LNCAP (cell line): Measurements from ENCODE around the gene DNAAF3.

Experiments
- TF ChIP-seq, protein P1 (sequence below): fragments of 450-650 bp; IDR thresholded peaks from 2 replicates; pipeline ENCODE4 v1.5.1; 2017; ENCODE audit warnings: mild to moderate bottlenecking

Gene DNAAF3

DNA sequence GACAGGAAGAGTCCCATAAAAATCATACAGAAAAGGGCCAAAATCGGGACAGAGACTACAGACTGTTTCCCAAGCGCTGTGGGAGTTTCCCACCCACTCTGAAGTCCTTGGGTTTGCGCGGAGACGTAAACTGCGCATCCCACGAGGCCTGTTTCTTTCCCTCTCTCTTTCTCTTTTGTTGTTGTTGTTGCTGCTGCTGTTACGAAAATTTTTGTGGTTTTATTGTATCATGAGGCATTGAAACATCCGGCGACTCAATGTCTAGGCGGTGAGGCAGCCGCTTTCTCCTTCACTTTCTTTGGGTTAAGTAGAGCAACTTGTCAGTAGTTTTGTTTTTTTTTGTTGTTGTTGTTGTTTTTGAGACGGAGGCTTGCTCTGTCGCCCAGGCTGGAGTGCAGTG lies 47.4 kb downstream of the DNAAF3 start:
- TF ChIP-seq, protein P1, sequence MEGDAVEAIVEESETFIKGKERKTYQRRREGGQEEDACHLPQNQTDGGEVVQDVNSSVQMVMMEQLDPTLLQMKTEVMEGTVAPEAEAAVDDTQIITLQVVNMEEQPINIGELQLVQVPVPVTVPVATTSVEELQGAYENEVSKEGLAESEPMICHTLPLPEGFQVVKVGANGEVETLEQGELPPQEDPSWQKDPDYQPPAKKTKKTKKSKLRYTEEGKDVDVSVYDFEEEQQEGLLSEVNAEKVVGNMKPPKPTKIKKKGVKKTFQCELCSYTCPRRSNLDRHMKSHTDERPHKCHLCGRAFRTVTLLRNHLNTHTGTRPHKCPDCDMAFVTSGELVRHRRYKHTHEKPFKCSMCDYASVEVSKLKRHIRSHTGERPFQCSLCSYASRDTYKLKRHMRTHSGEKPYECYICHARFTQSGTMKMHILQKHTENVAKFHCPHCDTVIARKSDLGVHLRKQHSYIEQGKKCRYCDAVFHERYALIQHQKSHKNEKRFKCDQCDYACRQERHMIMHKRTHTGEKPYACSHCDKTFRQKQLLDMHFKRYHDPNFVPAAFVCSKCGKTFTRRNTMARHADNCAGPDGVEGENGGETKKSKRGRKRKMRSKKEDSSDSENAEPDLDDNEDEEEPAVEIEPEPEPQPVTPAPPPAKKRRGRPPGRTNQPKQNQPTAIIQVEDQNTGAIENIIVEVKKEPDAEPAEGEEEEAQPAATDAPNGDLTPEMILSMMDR, result no peak

DNA sequence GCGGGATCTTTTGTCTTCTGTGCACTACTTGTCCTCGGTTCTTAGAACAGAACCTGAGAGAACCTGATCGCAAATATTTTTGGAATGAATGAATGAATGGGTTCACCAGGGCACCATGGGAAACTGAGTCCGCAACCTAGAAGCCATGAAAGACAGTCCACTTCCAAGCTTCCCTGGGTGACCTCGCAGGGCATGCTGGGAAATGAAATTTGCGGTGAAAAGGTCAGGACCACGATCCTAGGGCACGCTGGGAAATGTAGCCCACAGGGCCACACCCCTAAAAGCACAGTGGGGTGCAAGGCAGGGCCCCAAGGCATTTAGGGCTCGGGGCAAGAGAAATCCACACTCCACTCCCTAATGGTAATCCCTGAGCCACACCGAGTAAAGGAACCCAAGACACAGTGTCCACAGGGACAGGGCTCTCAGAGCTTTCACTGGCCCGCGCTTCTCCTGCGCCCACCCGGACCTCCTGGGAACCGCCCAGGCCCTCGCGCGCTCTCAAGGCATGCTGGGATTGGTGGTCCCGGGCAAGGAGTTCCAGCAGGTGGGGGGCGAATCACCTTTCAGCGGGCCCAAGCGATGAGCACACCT lies 47.9 kb downstream of the DNAAF3 start:
- TF ChIP-seq, protein P1, result no peak

DNA sequence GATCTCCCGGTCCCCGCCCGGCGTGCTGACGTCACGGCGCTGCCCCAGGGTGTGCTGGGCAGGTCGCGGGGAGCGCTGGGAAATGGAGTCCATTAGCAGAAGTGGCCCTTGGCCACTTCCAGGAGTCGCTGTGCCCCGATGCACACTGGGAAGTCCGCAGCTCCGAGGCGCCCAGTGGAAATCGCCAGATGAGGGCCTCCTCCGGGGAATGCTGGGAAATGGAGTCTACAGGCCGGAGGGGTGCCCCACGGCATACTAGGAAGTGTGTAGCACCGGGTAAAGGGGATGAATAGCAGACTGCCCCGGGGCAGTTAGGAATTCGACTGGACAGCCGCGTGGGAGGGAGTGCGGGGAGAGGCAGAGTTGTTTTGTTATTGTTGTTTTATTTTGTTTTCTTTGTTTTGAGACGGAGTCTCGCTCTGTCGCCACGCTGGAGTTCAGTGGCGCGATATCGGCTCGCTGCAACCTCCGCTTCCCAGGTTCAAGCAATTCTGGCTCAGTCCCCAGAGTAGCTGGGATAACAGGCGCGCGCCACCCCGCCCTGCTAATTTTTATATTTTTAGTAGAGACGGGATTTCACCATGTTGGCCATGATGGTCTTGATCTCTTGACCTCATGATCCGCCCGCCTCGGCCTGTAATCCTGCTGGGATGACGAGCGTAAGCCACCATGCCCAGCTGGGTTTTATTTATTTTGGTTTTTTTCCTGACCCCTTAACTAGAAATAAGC lies 48.6 kb downstream of the DNAAF3 start:
- TF ChIP-seq, protein P1, result no peak

DNA sequence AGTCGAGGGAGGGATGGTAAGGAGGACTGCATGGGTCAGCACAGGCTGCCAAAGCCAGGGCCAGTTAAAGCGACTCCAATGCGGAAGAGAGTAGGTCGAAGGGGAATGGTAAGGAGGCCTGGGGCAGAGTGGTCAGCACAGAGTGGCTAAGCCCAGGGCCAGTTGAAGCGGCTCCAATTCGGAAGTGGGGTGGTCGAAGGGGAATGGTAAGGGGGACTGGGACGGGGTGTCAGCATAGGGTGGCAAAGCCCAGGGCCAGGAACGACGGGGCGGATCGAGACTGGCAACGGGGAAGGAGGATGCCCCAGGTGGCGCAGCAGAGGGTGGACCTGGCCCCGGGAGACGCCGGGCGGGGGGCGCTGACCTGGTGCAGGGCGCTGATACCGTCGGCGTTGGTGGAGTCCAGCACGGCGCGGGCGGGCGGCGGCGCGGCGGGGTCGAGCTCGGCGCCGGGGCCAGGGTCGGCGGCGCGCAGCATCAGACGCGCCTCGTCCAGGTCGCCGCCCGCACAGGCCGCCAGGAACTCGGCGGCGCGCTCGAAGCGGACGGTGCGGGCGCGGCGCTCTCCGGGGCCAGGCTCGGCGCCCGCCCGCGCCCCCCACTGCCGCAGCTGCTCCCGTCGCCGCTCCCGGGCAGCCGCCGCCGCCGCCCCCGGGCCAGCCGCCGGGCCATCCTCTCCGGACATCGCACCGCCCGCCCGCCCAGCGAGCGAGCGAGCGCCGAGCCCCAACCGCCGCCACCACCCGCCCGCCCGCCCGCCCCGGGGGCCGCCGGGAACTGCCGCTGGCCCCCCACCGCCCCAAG lies 49.4 kb downstream of the DNAAF3 start, which contains the start of gene PPP1R12C:
Gene PPP1R12C, minus strand, starts transcription at position 779 of the 804 bp plus-strand sequence. Its CDS starts 94 bp downstream, at position 685.
- TF ChIP-seq, protein P1, result no peak

DNA sequence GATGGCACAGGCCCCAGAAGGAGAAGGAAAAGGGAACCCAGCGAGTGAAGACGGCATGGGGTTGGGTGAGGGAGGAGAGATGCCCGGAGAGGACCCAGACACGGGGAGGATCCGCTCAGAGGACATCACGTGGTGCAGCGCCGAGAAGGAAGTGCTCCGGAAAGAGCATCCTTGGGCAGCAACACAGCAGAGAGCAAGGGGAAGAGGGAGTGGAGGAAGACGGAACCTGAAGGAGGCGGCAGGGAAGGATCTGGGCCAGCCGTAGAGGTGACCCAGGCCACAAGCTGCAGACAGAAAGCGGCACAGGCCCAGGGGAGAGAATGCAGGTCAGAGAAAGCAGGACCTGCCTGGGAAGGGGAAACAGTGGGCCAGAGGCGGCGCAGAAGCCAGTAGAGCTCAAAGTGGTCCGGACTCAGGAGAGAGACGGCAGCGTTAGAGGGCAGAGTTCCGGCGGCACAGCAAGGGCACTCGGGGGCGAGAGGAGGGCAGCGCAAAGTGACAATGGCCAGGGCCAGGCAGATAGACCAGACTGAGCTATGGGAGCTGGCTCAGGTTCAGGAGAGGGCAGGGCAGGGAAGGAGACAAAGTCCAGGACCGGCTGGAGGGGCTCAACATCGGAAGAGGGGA lies 50.1 kb downstream of the DNAAF3 start:
- TF ChIP-seq, protein P1, result no peak

DNA sequence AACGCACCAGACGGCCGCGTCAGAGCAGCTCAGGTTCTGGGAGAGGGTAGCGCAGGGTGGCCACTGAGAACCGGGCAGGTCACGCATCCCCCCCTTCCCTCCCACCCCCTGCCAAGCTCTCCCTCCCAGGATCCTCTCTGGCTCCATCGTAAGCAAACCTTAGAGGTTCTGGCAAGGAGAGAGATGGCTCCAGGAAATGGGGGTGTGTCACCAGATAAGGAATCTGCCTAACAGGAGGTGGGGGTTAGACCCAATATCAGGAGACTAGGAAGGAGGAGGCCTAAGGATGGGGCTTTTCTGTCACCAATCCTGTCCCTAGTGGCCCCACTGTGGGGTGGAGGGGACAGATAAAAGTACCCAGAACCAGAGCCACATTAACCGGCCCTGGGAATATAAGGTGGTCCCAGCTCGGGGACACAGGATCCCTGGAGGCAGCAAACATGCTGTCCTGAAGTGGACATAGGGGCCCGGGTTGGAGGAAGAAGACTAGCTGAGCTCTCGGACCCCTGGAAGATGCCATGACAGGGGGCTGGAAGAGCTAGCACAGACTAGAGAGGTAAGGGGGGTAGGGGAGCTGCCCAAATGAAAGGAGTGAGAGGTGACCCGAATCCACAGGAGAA lies 50.9 kb downstream of the DNAAF3 start:
- TF ChIP-seq, protein P1, result no peak
